Muscle layer of colon (tissue), 2 donors: ENCODE measurements around the gene CLEC3B.
"Not testable (repeated sequence)": the region's sequence is repeated elsewhere in the genome, so short reads cannot be mapped to it uniquely, and the experiment has no call there.

Experiments
- H3K27ac ChIP-seq: one replicate; pipeline ENCODE4 v1.7.0; 2013; ENCODE audit warnings: low read depth, mild to moderate bottlenecking, low read length, moderate library complexity
- H3K27me3 ChIP-seq, 2 donors: one replicate each; pipeline ENCODE4 v1.7.0; 2013; ENCODE audit warnings: low read length in 2 of 2, mild to moderate bottlenecking in 2 of 2; ENCODE audit not compliant: insufficient read depth in 2 of 2, control insufficient read depth in 1 of 2
- H3K36me3 ChIP-seq: one replicate; pipeline ENCODE4 v1.7.0; 2013; ENCODE audit warnings: mild to moderate bottlenecking, low read length; ENCODE audit not compliant: insufficient read depth
- H3K4me1 ChIP-seq: one replicate; pipeline ENCODE4 v1.7.0; 2013; ENCODE audit warnings: mild to moderate bottlenecking, low read length; ENCODE audit not compliant: insufficient read depth
- H3K4me3 ChIP-seq, 2 donors: one replicate each; pipeline ENCODE4 v1.7.0; 2013; ENCODE audit warnings: low read length in 2 of 2, low read depth in 1 of 2, mild to moderate bottlenecking in 1 of 2, moderate library complexity in 1 of 2
- H3K9ac ChIP-seq: one replicate; pipeline ENCODE4 v1.7.0; 2013; ENCODE audit warnings: low read length
- H3K9me3 ChIP-seq: one replicate; pipeline ENCODE4 v1.7.0; 2013; ENCODE audit warnings: mild to moderate bottlenecking, low read length
- donor health status: abdominal sarcoma.
- donor health status: Adenocarcinoma of cecum.

Gene CLEC3B

DNA sequence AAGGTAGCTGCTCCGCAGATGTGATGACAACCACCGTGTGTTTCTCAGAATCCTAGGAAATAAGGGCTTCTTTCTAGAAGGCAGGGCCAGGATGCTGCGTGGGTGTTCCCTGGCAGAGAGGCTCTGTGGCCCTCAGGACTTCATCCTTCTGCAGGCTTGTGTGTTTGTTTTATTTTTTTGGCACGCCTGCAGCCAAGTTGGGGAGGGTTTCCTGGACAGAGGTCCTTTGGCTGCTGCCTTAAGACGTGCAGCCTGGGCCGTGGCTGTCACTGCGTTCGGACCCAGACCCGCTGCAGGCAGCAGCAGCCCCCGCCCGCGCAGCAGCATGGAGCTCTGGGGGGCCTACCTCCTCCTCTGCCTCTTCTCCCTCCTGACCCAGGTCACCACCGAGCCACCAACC is at the start of gene CLEC3B:
Gene CLEC3B (plus strand): TSS at position 266 of the 400 bp plus-strand sequence. CDS start 60 bp downstream, at position 326.
- peak within 1 kb of the TSS in 1 of 2 donors; percentile 49 for H3K4me3 ChIP-seq

GRCh38 chr3:44981220-44981619 is 44.9 kb upstream of the CLEC3B start:
- no peaks in the 10 kb centered on the region for H3K36me3 ChIP-seq

More for the DNA sequence above, at the start of gene CLEC3B:
- Histone ChIP-seq H3K27me3 (no peaks in the 10 kb centered on the region), H3K9ac (no peak within 1 kb of the TSS), H3K27ac (peak within 1 kb of the TSS; percentile 69), H3K36me3 (peaks cover 4% of the 10 kb centered on the region), H3K4me1 (peaks cover 41% of the 10 kb centered on the region), H3K9me3 (no peaks in the 10 kb centered on the region)

GRCh38 chr3:44981751-44982150 is 44.4 kb upstream of the CLEC3B start:
- Histone ChIP-seq H3K36me3 (no peaks in the 10 kb centered on the region), H3K9ac (no peak overlapping the region), H3K4me1 (peaks cover 9% of the 10 kb centered on the region), H3K27me3 (no peaks in the 10 kb centered on the region), H3K9me3 (no peaks in the 10 kb centered on the region), H3K4me3 (no peak overlapping the region), H3K27ac (no peak overlapping the region)

More at GRCh38 chr3:44981220-44981619, 44.9 kb upstream of the CLEC3B start:
- Histone ChIP-seq H3K9ac (no peak overlapping the region), H3K27ac (no peak overlapping the region), H3K9me3 (no peaks in the 10 kb centered on the region), H3K27me3 (no peaks in the 10 kb centered on the region), H3K4me1 (peaks cover 9% of the 10 kb centered on the region), H3K4me3 (no peak overlapping the region)

DNA sequence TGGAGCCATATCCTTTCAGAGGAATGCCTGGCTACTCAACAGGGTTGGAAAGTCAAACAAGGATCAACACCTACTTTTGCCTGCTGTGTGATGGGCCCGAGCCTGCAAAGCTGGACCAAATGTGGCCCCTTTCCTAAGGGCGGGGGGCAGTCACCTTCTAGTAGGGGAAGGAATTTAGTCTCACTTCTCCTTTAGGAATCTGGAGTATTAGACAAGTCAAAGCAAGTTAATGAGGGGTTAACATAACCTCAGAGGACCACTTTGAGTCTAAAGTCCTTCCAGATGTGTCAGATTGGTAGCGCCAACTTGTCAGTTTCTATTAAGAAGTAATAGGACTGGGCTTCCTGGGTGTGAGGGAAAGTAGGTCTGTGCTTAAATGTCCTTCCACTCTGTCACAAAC is 43.3 kb upstream of the CLEC3B start:
- Histone ChIP-seq H3K27ac (no peak overlapping the region), H3K9me3 (no peaks in the 10 kb centered on the region), H3K4me3 (no peak overlapping the region), H3K27me3 (no peaks in the 10 kb centered on the region), H3K4me1 (peaks cover under 1% of the 10 kb centered on the region), H3K36me3 (no peaks in the 10 kb centered on the region), H3K9ac (no peak overlapping the region)

DNA sequence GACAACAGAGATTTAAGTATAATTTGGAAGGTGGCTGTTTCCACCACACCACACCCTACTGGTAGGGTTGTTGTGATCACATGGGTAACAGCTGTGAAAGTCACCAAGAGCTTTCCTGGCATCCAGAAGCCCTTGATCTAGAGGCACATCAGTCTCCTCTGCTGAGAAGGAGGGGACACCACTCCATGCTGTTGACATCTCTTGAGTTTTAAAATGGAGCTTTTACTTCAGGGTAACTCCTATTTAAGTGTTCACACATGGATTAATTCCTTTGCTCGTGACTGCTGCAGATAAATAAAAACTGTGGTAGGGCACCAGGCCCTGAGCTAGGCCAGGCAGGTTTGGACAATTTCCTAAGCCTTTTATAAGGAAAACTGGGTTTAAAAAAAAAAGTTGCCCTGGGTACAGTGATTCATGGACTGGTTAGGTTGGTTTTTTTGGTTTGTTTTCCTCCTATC is 42.6 kb upstream of the CLEC3B start:
- Histone ChIP-seq H3K4me1 (no peaks in the 10 kb centered on the region), H3K27ac (no peak overlapping the region), H3K4me3 (no peak overlapping the region), H3K27me3 (no peaks in the 10 kb centered on the region), H3K9me3 (no peaks in the 10 kb centered on the region), H3K9ac (no peak overlapping the region), H3K36me3 (no peaks in the 10 kb centered on the region)

DNA sequence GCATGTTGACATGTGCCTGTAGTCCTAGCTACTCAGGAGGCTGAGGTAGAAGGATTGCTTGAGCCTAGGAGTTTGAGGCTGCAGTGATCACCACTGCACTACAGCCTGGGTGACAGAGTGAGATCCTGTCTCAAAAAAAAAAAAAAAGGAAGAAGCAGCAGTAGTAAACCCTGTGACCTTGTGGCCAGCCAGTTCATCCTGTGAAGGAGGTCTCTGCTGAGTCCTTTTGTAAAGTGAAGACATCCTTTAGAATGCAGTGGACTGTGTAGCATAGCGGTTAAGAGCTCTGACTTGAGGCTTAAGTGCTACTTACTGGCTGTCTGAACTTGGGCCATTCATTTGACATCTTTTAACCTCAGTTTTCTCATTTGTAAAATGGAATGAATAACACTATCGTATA is 41.8 kb upstream of the CLEC3B start:
- Histone ChIP-seq H3K27me3 (no peaks in the 10 kb centered on the region), H3K9me3 (no peaks in the 10 kb centered on the region), H3K36me3 (peaks cover 2% of the 10 kb centered on the region), H3K9ac (no peak overlapping the region), H3K27ac (no peak overlapping the region), H3K4me3 (no peak overlapping the region), H3K4me1 (no peaks in the 10 kb centered on the region)

GRCh38 chr3:44986330-44986729 is 39.8 kb upstream of the CLEC3B start:
- peaks cover 21% of the 10 kb centered on the region for H3K36me3 ChIP-seq
- not testable (repeated sequence) for H3K27me3 ChIP-seq, H3K9ac ChIP-seq, H3K9me3 ChIP-seq, H3K4me3 ChIP-seq, H3K27ac ChIP-seq, H3K4me1 ChIP-seq

DNA sequence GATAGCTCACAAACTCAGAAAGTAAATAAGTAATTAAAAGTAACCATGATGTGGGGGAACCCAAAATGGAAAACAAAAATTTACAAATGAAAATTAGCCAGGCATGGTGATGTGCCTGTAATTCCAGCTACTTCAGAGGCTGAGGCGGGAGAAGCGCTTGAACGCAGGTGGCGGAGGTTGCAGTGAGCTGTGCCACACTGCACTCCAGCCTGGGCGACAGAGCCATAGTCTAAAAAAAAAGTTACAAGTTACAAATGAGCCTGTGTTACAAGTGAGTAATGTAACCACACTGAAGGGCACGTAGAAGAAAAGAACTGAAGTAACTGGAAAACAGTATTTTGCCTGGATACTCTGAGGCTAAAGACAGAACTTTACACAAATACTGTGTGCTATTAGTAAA is 38.8 kb upstream of the CLEC3B start:
- Histone ChIP-seq H3K36me3 (peaks cover 25% of the 10 kb centered on the region), H3K4me3 (no peak overlapping the region), H3K4me1 (no peaks in the 10 kb centered on the region), H3K27ac (no peak overlapping the region), H3K9me3 (no peaks in the 10 kb centered on the region), H3K27me3 (no peaks in the 10 kb centered on the region), H3K9ac (no peak overlapping the region)

GRCh38 chr3:44988073-44988472 is 38.0 kb upstream of the CLEC3B start:
- peaks cover 25% of the 10 kb centered on the region for H3K36me3 ChIP-seq
- H3K4me1 ChIP-seq: no peaks in the 10 kb centered on the region
- no peaks in the 10 kb centered on the region for H3K9me3 ChIP-seq
- no peak overlapping the region for H3K4me3 ChIP-seq
- H3K9ac ChIP-seq: no peak overlapping the region
- H3K27ac ChIP-seq: no peak overlapping the region
- no peaks in the 10 kb centered on the region for H3K27me3 ChIP-seq

DNA sequence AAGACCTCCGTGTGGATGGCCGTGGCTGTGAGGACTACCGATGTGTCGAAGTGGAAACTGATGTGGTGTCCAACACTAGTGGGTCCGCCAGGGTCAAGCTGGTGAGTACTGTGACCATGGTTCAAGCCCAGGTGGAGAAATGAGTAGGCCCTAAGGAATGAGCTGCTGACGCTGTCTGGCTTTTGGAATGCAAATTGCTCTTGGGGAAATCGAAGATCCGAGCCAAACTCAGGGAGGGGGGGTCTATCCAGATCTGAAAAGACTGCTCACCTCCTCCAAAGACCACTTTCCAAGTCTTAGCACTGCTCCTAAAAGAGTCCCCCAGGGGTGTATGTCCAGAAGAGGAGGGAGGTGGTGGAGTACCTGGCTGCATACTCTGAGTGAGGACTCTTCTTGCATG is 37.0 kb upstream of the CLEC3B start:
- Histone ChIP-seq H3K9me3 (no peaks in the 10 kb centered on the region), H3K9ac (no peak overlapping the region), H3K4me3 (no peak overlapping the region), H3K27ac (no peak overlapping the region), H3K36me3 (peaks cover 25% of the 10 kb centered on the region), H3K4me1 (no peaks in the 10 kb centered on the region), H3K27me3 (no peaks in the 10 kb centered on the region)

DNA sequence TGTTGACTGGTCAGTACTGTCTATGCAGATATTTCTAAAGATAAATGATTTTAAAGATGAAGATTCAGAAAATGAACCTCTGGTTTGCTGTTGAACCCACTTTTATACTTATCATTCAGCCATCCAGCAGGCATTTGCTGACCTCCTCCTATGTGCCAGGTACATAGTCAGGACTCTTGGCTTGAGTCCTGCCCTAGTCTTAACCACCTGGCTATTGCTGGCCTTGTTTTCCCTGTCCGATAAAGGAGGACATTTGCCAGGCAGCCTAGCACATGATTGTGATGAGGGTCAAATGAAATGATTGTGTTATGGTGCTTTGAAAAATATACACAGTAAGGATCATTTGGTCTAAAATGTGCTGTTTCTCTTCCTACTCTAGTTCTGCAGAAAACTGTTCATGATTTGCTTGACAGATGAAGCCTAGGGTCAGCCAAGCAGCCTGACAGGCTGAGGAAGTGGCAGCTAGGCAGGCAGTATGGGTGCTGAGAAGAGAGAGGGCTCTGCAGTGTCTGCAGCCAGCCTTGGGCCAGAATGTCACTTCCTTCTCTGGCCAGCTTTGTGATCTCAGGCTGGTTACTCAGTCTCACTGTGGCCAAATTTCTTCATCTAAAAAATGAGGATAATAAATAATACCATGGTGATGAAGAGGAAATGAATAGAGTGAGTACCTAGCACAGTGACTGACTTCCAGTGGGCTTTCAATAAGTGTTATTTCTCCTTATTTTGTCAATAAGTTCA is 36.3 kb upstream of the CLEC3B start:
- H3K36me3 ChIP-seq: peaks cover 25% of the 10 kb centered on the region
- H3K27me3 ChIP-seq: no peaks in the 10 kb centered on the region
- H3K4me1 ChIP-seq: peaks cover under 1% of the 10 kb centered on the region
- no peak overlapping the region for H3K27ac ChIP-seq
- H3K9me3 ChIP-seq: no peaks in the 10 kb centered on the region
- H3K4me3 ChIP-seq: no peak overlapping the region
- H3K9ac ChIP-seq: no peak overlapping the region

DNA sequence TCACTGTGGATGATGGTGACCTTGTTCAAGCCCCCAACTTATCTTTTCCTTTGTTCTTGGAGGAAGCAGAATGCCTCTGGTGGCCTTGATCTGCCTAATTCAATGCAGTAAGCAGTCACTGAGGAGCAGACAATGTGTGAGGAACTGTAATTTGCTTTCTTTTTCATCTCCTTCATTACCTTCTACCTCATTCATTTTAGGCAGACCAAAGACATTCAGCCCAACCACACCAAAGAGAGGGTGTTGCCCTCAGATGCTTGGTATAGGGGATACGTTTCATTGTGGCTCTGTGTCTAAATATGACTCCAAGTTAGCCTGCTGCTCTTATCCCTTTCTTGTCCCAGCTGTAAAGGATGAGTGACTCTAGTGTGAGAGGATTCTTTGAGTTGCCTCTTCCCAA is 34.8 kb upstream of the CLEC3B start:
- Histone ChIP-seq H3K4me3 (no peak overlapping the region), H3K4me1 (peaks cover 12% of the 10 kb centered on the region), H3K27me3 (no peaks in the 10 kb centered on the region), H3K9me3 (no peaks in the 10 kb centered on the region), H3K27ac (no peak overlapping the region), H3K9ac (no peak overlapping the region), H3K36me3 (peaks cover 25% of the 10 kb centered on the region)
